NCI-H226 (cell line): ENCODE results near the gene PRM3.

ENCODE experiments used
- DNase-seq: peaks from one replicate; pipeline ENCODE4 v3.0.0-alpha.2; 2015

PRM3 gene

GRCh38 chr16:11272921-11273720, at the start of gene PRM3:
Gene PRM3, minus strand, starts transcription at chr16:11273629. Its CDS starts 34 bp downstream, at chr16:11273595.
- no peak for DNase-seq

GRCh38 chr16:11322823-11323222, 49.4 kb upstream of the PRM3 start:
- DNase-seq: no peak

- DNase-seq: no peak
Measured at GRCh38 chr16:11321662-11322061, 48.2 kb upstream of the PRM3 start.

GRCh38 chr16:11320170-11320569, 46.7 kb upstream of the PRM3 start:
- DNase-seq: no peak

- DNase-seq: peak; percentile 43
Measured at GRCh38 chr16:11319529-11320146, 46.2 kb upstream of the PRM3 start.

- no peak for DNase-seq
Measured at GRCh38 chr16:11318817-11319216, 45.4 kb upstream of the PRM3 start.

GRCh38 chr16:11316331-11317015, 43.0 kb upstream of the PRM3 start:
- no peak for DNase-seq

- peak; percentile 45 for DNase-seq
Measured at GRCh38 chr16:11315510-11315909, 42.1 kb upstream of the PRM3 start.

GRCh38 chr16:11314309-11314894, 41.0 kb upstream of the PRM3 start:
- DNase-seq: no peak

- no peak for DNase-seq
Measured at GRCh38 chr16:11313493-11314308, 40.3 kb upstream of the PRM3 start.

- DNase-seq: peak; percentile 62
Measured at GRCh38 chr16:11312718-11313492, 39.5 kb upstream of the PRM3 start.

- DNase-seq: no peak
Measured at GRCh38 chr16:11310997-11311561, 37.6 kb upstream of the PRM3 start.

GRCh38 chr16:11310634-11310977, 37.2 kb upstream of the PRM3 start:
- no peak for DNase-seq

GRCh38 chr16:11309895-11310633, 36.6 kb upstream of the PRM3 start:
- no peak for DNase-seq

- no peak for DNase-seq
Measured at GRCh38 chr16:11308493-11309283, 35.3 kb upstream of the PRM3 start.

- no peak for DNase-seq
Measured at GRCh38 chr16:11307639-11308492, 34.4 kb upstream of the PRM3 start.

GRCh38 chr16:11306997-11307638, 33.7 kb upstream of the PRM3 start:
- no peak for DNase-seq

GRCh38 chr16:11306381-11306780, 33.0 kb upstream of the PRM3 start:
- no peak for DNase-seq
